Fibroblast of lung (primary cell): Measurements from ENCODE around the gene POLR2J2. TPM values are rescaled to one million over a fixed set of nuclear protein-coding genes. Genes with fewer than 3 reads are reported as not detected.
"Not testable (repeated sequence)": the region's sequence is repeated elsewhere in the genome, so short reads cannot be mapped to it uniquely, and the experiment has no call there.

ENCODE experiments used
- DNase-seq, 2 donors: peaks; one replicate each; pipeline versions ENCODE4 v3.0.0 to v3.0.0-alpha.2; 2010; ENCODE audit warnings: low read depth in 2 of 2
- H2AFZ ChIP-seq: 2 replicates; pipeline ENCODE4 v1.5.1; 2012; ENCODE audit warnings: low read length, control low read depth, inconsistent platforms
- H3K27ac ChIP-seq: 2 replicates; pipeline ENCODE4 v1.5.1; 2011; ENCODE audit warnings: low read length, control low read depth; ENCODE audit not compliant: insufficient read depth
- H3K27me3 ChIP-seq: 2 replicates; pipeline ENCODE4 v1.5.1; 2011; ENCODE audit warnings: mild to moderate bottlenecking, low read length; ENCODE audit not compliant: control insufficient read depth, insufficient read depth
- H3K36me3 ChIP-seq: 2 replicates; pipeline ENCODE4 v1.5.1; 2011; ENCODE audit warnings: low read length; ENCODE audit not compliant: control insufficient read depth, insufficient read depth
- H3K4me1 ChIP-seq: 2 replicates; pipeline ENCODE4 v1.5.1; 2011; ENCODE audit warnings: low read length; ENCODE audit not compliant: control insufficient read depth, insufficient read depth; ENCODE audit errors: extremely low read depth
- H3K4me2 ChIP-seq: 2 replicates; pipeline ENCODE4 v1.5.1; 2011; ENCODE audit warnings: low read length, control low read depth; ENCODE audit not compliant: insufficient read depth; ENCODE audit errors: extremely low read depth
- H3K4me3 ChIP-seq, 4 experiments: fragments of 200-600 bp in 1 of 4; sonication (generic) in 1 of 4; replicated peaks in 1 of 4; 2 replicates each; pipeline ENCODE4 v1.5.1; 2011 to 2016; ENCODE audit warnings: low read length in 4 of 4, low read depth in 3 of 4, mild to moderate bottlenecking in 3 of 4, control low read depth in 2 of 4, inconsistent platforms in 1 of 4, mixed read lengths in 1 of 4; ENCODE audit not compliant: insufficient read depth in 1 of 4; ENCODE audit errors: control extremely low read depth in 1 of 4
- H3K79me2 ChIP-seq: 2 replicates; pipeline ENCODE4 v1.5.1; 2012; ENCODE audit warnings: mild to moderate bottlenecking, low read length, inconsistent platforms; ENCODE audit not compliant: control insufficient read depth, insufficient read depth
- H3K9ac ChIP-seq: 2 replicates; pipeline ENCODE4 v1.5.1; 2011; ENCODE audit warnings: mild to moderate bottlenecking, low read length, control low read depth; ENCODE audit not compliant: insufficient read depth
- H3K9me3 ChIP-seq: 2 replicates; pipeline ENCODE4 v1.5.1; 2012; ENCODE audit warnings: low read depth, low read length; ENCODE audit not compliant: control insufficient read depth, insufficient read depth
- H4K20me1 ChIP-seq: 2 replicates; pipeline ENCODE4 v1.5.1; 2011; ENCODE audit warnings: low read length; ENCODE audit not compliant: control insufficient read depth, insufficient read depth; ENCODE audit errors: extremely low read depth
- polyA minus RNA-seq: library from RNA; depleted of rRNA, polyadenylated mRNA; stranded (reverse); fragments of >200 nt; gene quantifications from 2 replicates; pipeline ENCODE4 v1.2.3, GENCODE V29; 2011; ENCODE audit warnings: low replicate concordance
- polyA plus RNA-seq, 2 donors: library from polyadenylated mRNA; depleted of rRNA in 1 of 2; stranded (reverse) in 1 of 2; unstranded in 1 of 2; fragments of >200 nt; gene quantifications; 2 replicates each; pipeline ENCODE4 v1.2.1, GENCODE V29; 2011 to 2012; ENCODE audit warnings: missing spikeins in 1 of 2
- total RNA-seq: library from RNA; depleted of rRNA; stranded (reverse); fragments of >200 nt; gene quantifications from 2 replicates; pipeline ENCODE4 v1.2.1, GENCODE V29; 2014

The POLR2J2 gene
- total RNA-seq (1.5 and 2.1 TPM in 2 replicates), polyA plus RNA-seq (1.1 and 1.4 TPM in 2 replicates), polyA minus RNA-seq (3.2 and 4.4 TPM in 2 replicates)
- 0.33 and 0.54 TPM in 2 replicates for polyA plus RNA-seq (2012)

GRCh38 chr7:102671166-102671955 lies at the start of gene POLR2J2:
Gene POLR2J2 (minus strand): TSS chr7:102671663. CDS start chr7:102671601, 62 bp downstream.
- H3K4me1 ChIP-seq, H3K27ac ChIP-seq, H2AFZ ChIP-seq, H4K20me1 ChIP-seq, H3K79me2 ChIP-seq, H3K4me2 ChIP-seq, H3K9me3 ChIP-seq, H3K36me3 ChIP-seq, H3K27me3 ChIP-seq: not testable (repeated sequence)
- H3K9ac ChIP-seq, result peak within 1 kb of the TSS; percentile 58
- peak within 1 kb of the TSS in 2 of 4 experiments; percentile 40 to 62 for H3K4me3 ChIP-seq
- peak in 1 of 2 donors; percentile 76 for DNase-seq

- not testable (repeated sequence) for H3K4me2 ChIP-seq, H3K9me3 ChIP-seq, H2AFZ ChIP-seq, H3K27me3 ChIP-seq, H3K4me3 ChIP-seq, H3K9ac ChIP-seq, H3K36me3 ChIP-seq, H3K27ac ChIP-seq, H3K4me1 ChIP-seq, H4K20me1 ChIP-seq, H3K79me2 ChIP-seq
- peak; percentile 8 to 14 for DNase-seq
Observed at GRCh38 chr7:102718491-102718890, 47.0 kb upstream of the POLR2J2 start.

GRCh38 chr7:102715718-102716117 lies 44.3 kb upstream of the POLR2J2 start:
- H3K36me3 ChIP-seq, H3K4me3 ChIP-seq, H3K9ac ChIP-seq, H2AFZ ChIP-seq, H4K20me1 ChIP-seq, H3K4me2 ChIP-seq, H3K9me3 ChIP-seq, H3K79me2 ChIP-seq, H3K27ac ChIP-seq, H3K27me3 ChIP-seq, H3K4me1 ChIP-seq: not testable (repeated sequence)
- DNase-seq, result peak; percentile 17 to 27

GRCh38 chr7:102714774-102715522 lies 43.5 kb upstream of the POLR2J2 start:
- not testable (repeated sequence) for H3K4me3 ChIP-seq

GRCh38 chr7:102713691-102714080 lies 42.2 kb upstream of the POLR2J2 start:
- H2AFZ ChIP-seq, DNase-seq, H3K4me3 ChIP-seq, H3K27ac ChIP-seq, H3K36me3 ChIP-seq, H3K4me1 ChIP-seq, H4K20me1 ChIP-seq, H3K79me2 ChIP-seq, H3K9me3 ChIP-seq, H3K27me3 ChIP-seq, H3K4me2 ChIP-seq, H3K9ac ChIP-seq: not testable (repeated sequence)

More at GRCh38 chr7:102714774-102715522, 43.5 kb upstream of the POLR2J2 start:
- not testable (repeated sequence) for H4K20me1 ChIP-seq, H3K4me1 ChIP-seq, H3K27me3 ChIP-seq, H3K4me2 ChIP-seq, H3K79me2 ChIP-seq, H3K9me3 ChIP-seq, H2AFZ ChIP-seq, H3K9ac ChIP-seq, H3K27ac ChIP-seq, H3K36me3 ChIP-seq
- DNase-seq, result peak in 1 of 2 donors; percentile 74

GRCh38 chr7:102713011-102713690 lies 41.7 kb upstream of the POLR2J2 start:
- H3K4me3 ChIP-seq, H3K4me1 ChIP-seq, H3K27me3 ChIP-seq, H3K9ac ChIP-seq, H3K4me2 ChIP-seq, H3K9me3 ChIP-seq, H3K27ac ChIP-seq, H4K20me1 ChIP-seq, H3K79me2 ChIP-seq, H2AFZ ChIP-seq, H3K36me3 ChIP-seq: not testable (repeated sequence)
- DNase-seq, result peak; percentile 4 to 15
